Cardiac muscle cell (in vitro differentiated cells and primary cell): ENCODE measurements around the gene DGKG. TPM values are rescaled to one million over a fixed set of nuclear protein-coding genes. Genes with fewer than 3 reads are reported as not detected.

ENCODE experiments used
- DNase-seq, 2 donors: peaks; one replicate each; pipeline versions ENCODE4 v3.0.0 to v3.0.0-alpha.2; 2010 to 2017; ENCODE audit warnings: low read depth in 1 of 2, low spot score in 1 of 2
- H3K27ac ChIP-seq: fragments of 200-600 bp; sonication (generic); 2 replicates; pipeline ENCODE4 v1.5.1; 2016
- H3K27me3 ChIP-seq: fragments of 200-600 bp; sonication (generic); 2 replicates; pipeline ENCODE4 v1.6.0; 2016; ENCODE audit warnings: control low read depth
- H3K36me3 ChIP-seq: fragments of 200-600 bp; sonication (generic); 2 replicates; pipeline ENCODE4 v1.5.1; 2016; ENCODE audit warnings: control low read depth
- H3K4me1 ChIP-seq: fragments of 200-600 bp; sonication (generic); 2 replicates; pipeline ENCODE4 v1.8.1; 2017; ENCODE audit warnings: low read depth, mild to moderate bottlenecking, mixed run types
- H3K4me3 ChIP-seq: fragments of 200-600 bp; sonication (generic); 2 replicates; pipeline ENCODE4 v1.5.1; 2016; ENCODE audit warnings: mild to moderate bottlenecking
- H3K9me3 ChIP-seq: fragments of 200-600 bp; sonication (generic); 2 replicates; pipeline ENCODE4 v1.5.1; 2017; ENCODE audit warnings: low read depth, mild to moderate bottlenecking, control low read depth
- polyA plus RNA-seq: library from polyadenylated mRNA; unstranded; fragments of >200 nt; fragmentation: Nextera tagmentation; extraction: Ambion mirVana; gene quantifications from 2 replicates; pipeline ENCODE4 v1.2.1, GENCODE V29; 2016
- total RNA-seq: library from RNA; depleted of rRNA; stranded (reverse); fragments of >200 nt; gene quantifications from 2 replicates; pipeline ENCODE4 v1.2.3, GENCODE V29; 2016
- TF ChIP-seq, protein P1 (sequence below): IDR thresholded peaks from 2 replicates; pipeline ENCODE4 v1.5.1; 2012; ENCODE audit warnings: low read depth, mild to moderate bottlenecking, low read length

Gene DGKG
- total and polyA plus RNA-seq, 2 experiments from 2014 or later: 0.15 TPM; not detected in 1

DNA sequence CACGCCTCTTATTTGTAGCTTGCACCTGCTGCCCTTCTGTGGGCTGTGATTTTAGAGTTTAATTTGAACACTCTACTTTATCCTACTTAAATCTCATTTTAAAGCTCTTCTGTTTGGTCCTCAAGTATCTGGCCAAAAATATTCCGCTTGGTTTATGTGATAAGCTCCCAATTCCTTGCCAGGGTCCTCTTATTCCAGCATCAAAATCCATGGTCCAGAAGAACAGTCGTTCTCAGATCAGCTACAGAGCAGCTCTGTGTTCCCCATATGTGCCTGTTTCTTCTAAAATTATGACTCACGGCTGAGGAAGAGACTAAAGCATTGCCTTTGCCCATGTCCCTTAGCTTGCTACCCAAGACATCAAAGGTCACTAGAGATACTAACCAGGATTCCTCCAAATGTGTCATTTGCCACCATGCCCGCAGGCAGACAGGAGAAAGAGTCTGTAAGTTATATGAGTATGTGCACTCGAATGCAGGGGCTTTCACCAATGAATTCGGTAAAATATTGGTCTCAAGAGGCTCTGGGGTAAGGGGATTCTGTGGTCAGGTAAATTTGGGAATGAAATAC is 137.9 kb downstream of the DGKG start:
- peaks cover 28% of the 10 kb centered on the region for H3K27me3 ChIP-seq
- no peaks in the 10 kb centered on the region for H3K9me3 ChIP-seq
- no peak for DNase-seq

DNA sequence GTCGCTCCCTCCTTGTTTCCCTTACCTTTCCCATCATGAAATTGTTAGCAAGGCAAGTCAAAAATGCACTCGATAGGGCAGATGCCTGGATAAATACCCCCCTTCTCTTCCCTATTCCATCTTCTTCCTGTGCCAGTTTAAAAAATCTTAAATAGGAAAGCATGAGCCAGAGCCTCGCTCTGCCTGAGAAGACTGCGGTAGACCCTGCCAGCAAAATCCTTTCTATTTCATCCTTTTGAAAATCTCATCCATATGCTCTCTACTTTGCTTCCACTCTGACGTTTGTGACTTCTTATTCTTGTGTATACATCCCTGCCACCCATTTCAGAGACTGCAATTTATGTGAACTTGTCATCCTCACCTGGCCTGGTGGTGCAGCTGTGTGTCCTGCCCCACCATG is 138.6 kb downstream of the DGKG start:
- Histone ChIP-seq H3K27ac (no peak overlapping the region), H3K36me3 (no peaks in the 10 kb centered on the region), H3K4me3 (no peak overlapping the region), H3K27me3 (peaks cover 28% of the 10 kb centered on the region), H3K9me3 (no peaks in the 10 kb centered on the region), H3K4me1 (peaks cover 4% of the 10 kb centered on the region)
- TF ChIP-seq, protein P1, sequence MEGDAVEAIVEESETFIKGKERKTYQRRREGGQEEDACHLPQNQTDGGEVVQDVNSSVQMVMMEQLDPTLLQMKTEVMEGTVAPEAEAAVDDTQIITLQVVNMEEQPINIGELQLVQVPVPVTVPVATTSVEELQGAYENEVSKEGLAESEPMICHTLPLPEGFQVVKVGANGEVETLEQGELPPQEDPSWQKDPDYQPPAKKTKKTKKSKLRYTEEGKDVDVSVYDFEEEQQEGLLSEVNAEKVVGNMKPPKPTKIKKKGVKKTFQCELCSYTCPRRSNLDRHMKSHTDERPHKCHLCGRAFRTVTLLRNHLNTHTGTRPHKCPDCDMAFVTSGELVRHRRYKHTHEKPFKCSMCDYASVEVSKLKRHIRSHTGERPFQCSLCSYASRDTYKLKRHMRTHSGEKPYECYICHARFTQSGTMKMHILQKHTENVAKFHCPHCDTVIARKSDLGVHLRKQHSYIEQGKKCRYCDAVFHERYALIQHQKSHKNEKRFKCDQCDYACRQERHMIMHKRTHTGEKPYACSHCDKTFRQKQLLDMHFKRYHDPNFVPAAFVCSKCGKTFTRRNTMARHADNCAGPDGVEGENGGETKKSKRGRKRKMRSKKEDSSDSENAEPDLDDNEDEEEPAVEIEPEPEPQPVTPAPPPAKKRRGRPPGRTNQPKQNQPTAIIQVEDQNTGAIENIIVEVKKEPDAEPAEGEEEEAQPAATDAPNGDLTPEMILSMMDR: no peak
- no peak for DNase-seq

More for the DNA sequence above, 137.9 kb downstream of the DGKG start:
- Histone ChIP-seq H3K4me3 (no peak overlapping the region), H3K4me1 (peaks cover 4% of the 10 kb centered on the region), H3K27ac (no peak overlapping the region), H3K36me3 (no peaks in the 10 kb centered on the region)
- TF ChIP-seq, protein P1: no peak

DNA sequence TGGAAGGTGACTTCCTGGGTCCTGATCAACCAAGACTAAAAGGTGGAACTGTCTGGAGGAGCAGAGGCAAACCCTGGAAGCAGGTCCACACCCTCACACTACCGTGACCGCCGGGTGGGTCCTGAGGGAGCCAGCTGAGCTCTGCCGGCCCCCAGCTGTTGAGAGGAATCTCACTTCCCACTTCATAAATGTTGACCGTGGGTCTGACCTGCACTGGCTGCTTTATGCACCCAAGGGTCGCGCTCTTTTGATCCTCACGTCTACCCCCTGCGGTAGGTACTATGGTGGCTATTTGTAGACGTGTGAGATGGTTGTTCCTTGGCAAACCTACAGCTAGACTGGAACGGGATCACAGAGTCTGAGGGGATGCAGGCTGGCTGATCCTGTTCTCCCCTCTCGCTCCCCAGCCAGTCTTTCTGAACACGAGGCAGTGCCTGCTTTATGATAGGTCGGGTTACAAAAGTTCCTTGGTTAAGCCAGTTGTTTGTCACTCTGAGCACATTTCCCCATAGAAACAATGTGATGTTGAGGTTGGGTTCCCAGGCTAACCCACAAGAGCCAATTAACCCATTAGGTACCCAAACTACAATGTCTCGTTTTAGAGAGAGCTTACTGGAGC is 140.2 kb downstream of the DGKG start:
- Histone ChIP-seq H3K4me1 (peaks cover 14% of the 10 kb centered on the region), H3K27ac (no peak overlapping the region)

DNA sequence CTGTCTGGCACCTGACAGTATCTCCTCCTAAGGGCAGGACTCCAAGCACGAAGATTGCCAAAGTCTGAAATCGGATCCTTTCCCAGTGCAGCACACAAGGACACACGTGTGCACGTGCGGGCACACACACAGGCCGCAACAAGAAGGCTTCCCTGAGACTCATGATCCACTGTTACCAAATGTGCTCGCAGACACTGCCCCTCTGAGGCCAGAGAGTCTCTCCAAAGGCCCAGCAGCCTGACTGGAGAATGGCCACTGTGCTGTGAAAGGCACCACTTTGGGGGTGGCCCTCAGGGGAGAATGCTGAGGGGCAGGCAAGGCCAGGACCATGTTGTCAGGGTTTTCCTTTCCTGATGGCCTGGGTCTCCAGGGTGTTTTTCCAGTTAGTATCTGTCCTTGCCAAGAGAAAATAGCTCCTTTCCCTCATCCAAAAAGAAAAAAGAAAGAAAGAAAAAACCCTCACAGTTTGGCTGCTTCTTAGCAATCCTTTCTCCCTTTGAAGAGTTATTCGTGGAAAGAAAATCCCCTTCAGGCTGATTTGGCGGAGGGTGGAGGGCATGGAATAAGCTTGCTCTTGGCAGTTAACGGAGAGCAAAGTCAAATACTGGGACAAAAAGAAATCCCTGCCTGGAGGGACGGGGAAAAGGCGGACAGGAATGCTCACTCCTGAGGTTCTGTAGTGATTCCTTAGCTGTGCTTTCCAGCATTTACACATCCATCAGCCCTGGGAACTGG is 141.0 kb downstream of the DGKG start:
- peaks cover 19% of the 10 kb centered on the region for H3K27me3 ChIP-seq
- no peaks in the 10 kb centered on the region for H3K9me3 ChIP-seq
- no peak for DNase-seq
- no peak overlapping the region for H3K4me3 ChIP-seq
- TF ChIP-seq, protein P1: no peak
- no peaks in the 10 kb centered on the region for H3K36me3 ChIP-seq
- peaks cover 14% of the 10 kb centered on the region for H3K4me1 ChIP-seq
- H3K27ac ChIP-seq: no peak overlapping the region

More for the DNA sequence above, 140.2 kb downstream of the DGKG start:
- Histone ChIP-seq H3K27me3 (peaks cover 19% of the 10 kb centered on the region), H3K36me3 (no peaks in the 10 kb centered on the region), H3K4me3 (no peak overlapping the region), H3K9me3 (no peaks in the 10 kb centered on the region)
- TF ChIP-seq, protein P1: no peak
- no peak for DNase-seq

DNA sequence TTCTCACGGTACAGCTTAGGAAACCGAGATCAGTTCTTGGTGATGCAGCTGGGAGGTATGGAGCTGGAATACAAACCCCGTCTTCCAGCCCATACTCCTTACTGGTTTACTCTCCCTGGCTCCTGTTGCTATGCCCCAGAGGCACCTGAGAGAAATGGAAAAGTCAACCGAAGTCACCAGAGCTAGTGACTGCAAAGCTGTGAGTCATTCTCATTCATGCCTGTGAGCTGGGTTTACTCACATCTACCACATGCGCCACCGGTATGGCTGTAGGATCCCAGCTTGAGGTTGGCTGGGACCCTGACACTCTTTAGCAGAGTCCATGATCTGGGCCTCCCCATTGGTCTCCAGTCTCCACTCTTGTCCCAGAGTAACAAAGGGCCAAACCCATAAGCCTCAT is 141.7 kb downstream of the DGKG start:
- no peak for DNase-seq
- H3K4me1 ChIP-seq: peaks cover 14% of the 10 kb centered on the region
- H3K4me3 ChIP-seq: no peak overlapping the region
- TF ChIP-seq, protein P1: no peak
- peaks cover 18% of the 10 kb centered on the region for H3K27me3 ChIP-seq
- H3K9me3 ChIP-seq: no peaks in the 10 kb centered on the region
- H3K27ac ChIP-seq: no peak overlapping the region
- H3K36me3 ChIP-seq: no peaks in the 10 kb centered on the region
